Parathyroid adenoma (tissue), 2 donors: Measurements from ENCODE around the gene CHCHD3.

ENCODE experiments used
- H2AFZ ChIP-seq: fragments of 300-600 bp; sonication (generic); one replicate; pipeline ENCODE4 v1.7.0; 2017; ENCODE audit warnings: antibody characterized with exemption, mild to moderate bottlenecking
- H3K27ac ChIP-seq: fragments of 300-600 bp; sonication (generic); one replicate; pipeline ENCODE4 v1.7.0; 2017
- H3K27me3 ChIP-seq: fragments of 300-600 bp; sonication (generic); one replicate; pipeline ENCODE4 v1.7.0; 2017; ENCODE audit warnings: low read length; ENCODE audit not compliant: control insufficient read depth, insufficient read depth
- H3K36me3 ChIP-seq: fragments of 300-600 bp; sonication (generic); one replicate; pipeline ENCODE4 v1.7.0; 2017; ENCODE audit warnings: low read length; ENCODE audit not compliant: control insufficient read depth, insufficient read depth
- H3K4me1 ChIP-seq: fragments of 300-600 bp; sonication (generic); one replicate; pipeline ENCODE4 v1.7.0; 2017; ENCODE audit warnings: control low read depth
- H3K4me2 ChIP-seq: fragments of 300-600 bp; sonication (generic); one replicate; pipeline ENCODE4 v1.7.0; 2017; ENCODE audit warnings: low read length
- H3K4me3 ChIP-seq: fragments of 300-600 bp; sonication (generic); one replicate; pipeline ENCODE4 v1.7.0; 2017; ENCODE audit warnings: low read depth, low read length
- H3K79me2 ChIP-seq: fragments of 300-600 bp; sonication (generic); one replicate; pipeline ENCODE4 v1.7.0; 2017; ENCODE audit warnings: control low read depth
- H3K9ac ChIP-seq: fragments of 300-600 bp; sonication (generic); one replicate; pipeline ENCODE4 v1.7.0; 2017; ENCODE audit warnings: mild to moderate bottlenecking
- H3K9me3 ChIP-seq: fragments of 300-600 bp; sonication (generic); one replicate; pipeline ENCODE4 v1.7.0; 2017; ENCODE audit warnings: low read length; ENCODE audit not compliant: control insufficient read depth
- TF ChIP-seq, protein P1 (sequence below): fragments of 300-600 bp; sonication (generic); IDR thresholded peaks from one replicate; pipeline ENCODE4 v1.7.0; 2017; ENCODE audit warnings: antibody characterized with exemption, mild to moderate bottlenecking
- donor health status: primary hyperparathyroidism.

CHCHD3 gene

DNA sequence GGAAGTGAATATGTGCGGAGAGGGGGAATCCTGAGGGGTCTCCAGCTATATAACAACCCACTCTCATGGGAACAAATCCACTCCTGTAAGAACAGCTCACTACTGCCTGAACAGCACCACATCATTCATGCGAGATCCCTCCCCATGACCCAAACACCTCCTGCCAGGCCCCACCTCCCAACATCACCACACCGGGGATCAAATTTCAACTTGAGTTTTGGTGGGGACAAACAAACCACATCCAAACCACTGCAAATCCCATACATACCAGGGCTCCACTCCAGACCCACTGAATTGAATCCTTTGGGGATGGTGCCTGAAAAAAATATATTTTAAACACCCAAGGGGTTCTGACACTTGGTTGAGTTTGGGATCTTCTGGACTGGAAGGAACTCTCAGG lies 324.1 kb downstream of the CHCHD3 start:
- Histone ChIP-seq H2AFZ (no peak overlapping the region), H3K4me1 (no peaks in the 10 kb centered on the region), H3K79me2 (no peaks in the 10 kb centered on the region), H3K9ac (no peak overlapping the region), H3K27me3 (no peaks in the 10 kb centered on the region), H3K4me3 (no peak overlapping the region), H3K27ac (no peak overlapping the region), H3K9me3 (no peaks in the 10 kb centered on the region), H3K36me3 (no peaks in the 10 kb centered on the region), H3K4me2 (no peak overlapping the region)
- TF ChIP-seq, protein P1, sequence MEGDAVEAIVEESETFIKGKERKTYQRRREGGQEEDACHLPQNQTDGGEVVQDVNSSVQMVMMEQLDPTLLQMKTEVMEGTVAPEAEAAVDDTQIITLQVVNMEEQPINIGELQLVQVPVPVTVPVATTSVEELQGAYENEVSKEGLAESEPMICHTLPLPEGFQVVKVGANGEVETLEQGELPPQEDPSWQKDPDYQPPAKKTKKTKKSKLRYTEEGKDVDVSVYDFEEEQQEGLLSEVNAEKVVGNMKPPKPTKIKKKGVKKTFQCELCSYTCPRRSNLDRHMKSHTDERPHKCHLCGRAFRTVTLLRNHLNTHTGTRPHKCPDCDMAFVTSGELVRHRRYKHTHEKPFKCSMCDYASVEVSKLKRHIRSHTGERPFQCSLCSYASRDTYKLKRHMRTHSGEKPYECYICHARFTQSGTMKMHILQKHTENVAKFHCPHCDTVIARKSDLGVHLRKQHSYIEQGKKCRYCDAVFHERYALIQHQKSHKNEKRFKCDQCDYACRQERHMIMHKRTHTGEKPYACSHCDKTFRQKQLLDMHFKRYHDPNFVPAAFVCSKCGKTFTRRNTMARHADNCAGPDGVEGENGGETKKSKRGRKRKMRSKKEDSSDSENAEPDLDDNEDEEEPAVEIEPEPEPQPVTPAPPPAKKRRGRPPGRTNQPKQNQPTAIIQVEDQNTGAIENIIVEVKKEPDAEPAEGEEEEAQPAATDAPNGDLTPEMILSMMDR, result no peak

- H3K4me1 ChIP-seq, result no peaks in the 10 kb centered on the region
- no peak overlapping the region for H2AFZ ChIP-seq
- no peak overlapping the region for H3K27ac ChIP-seq
- H3K9me3 ChIP-seq, result no peaks in the 10 kb centered on the region
- H3K27me3 ChIP-seq, result no peaks in the 10 kb centered on the region
- H3K36me3 ChIP-seq, result no peaks in the 10 kb centered on the region
- no peaks in the 10 kb centered on the region for H3K79me2 ChIP-seq
- TF ChIP-seq, protein P1, result no peak
- no peak overlapping the region for H3K4me3 ChIP-seq
- H3K9ac ChIP-seq, result no peak overlapping the region
- H3K4me2 ChIP-seq, result no peak overlapping the region
These were observed 325.4 kb downstream of the CHCHD3 start for GRCh38 chr7:132756484-132756990.

DNA sequence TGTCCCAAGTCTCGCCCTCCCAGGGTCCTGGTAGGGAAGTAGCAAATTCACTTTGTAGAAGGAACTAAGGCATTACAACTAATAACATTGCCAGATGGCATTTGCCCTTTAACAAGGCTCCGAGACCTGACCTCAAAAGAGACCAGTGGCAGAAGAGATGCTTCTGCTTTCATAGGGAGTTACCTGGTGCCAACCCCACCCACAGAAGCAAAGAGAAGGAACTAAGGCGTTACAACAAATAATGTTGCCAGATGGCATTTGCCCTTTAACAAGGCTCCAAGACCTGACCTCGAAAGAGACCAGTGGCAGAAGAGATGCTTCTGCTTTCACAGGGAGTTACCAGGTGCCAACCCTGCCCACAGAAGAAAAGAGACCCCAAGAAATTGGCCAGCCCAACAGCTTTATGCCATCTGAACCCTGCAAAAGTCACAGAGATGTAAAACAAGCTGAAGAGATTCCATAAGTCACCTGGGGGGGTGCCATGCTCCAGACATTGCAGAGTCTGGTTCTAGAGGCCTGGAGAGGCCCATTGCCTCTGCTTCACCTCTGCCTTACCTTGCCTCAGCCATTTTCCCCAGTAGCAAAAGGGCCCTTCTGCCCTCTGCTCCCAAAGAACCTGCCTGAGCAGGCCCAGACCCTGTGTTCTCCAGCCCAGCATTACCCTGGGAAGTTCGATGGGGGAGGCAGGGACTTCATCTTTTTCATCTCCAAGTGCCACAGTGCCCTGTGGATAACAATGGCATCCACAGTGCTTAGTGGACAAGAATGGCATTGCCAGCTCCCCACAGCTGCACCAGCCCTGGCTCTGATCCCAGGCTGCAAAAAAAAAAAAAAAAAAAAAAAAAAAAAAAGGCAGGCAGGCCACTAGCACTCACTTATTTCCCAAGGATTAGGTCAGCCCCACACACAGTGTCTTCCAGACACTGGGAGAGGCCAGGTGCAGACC lies 326.1 kb downstream of the CHCHD3 start:
- H3K79me2 ChIP-seq, result no peaks in the 10 kb centered on the region
- no peak overlapping the region for H3K27ac ChIP-seq
- H3K9ac ChIP-seq, result no peak overlapping the region
- H3K27me3 ChIP-seq, result no peaks in the 10 kb centered on the region
- no peak overlapping the region for H3K4me3 ChIP-seq
- H3K9me3 ChIP-seq, result no peaks in the 10 kb centered on the region
- H3K4me2 ChIP-seq, result no peak overlapping the region
- H2AFZ ChIP-seq, result no peak overlapping the region
- H3K36me3 ChIP-seq, result no peaks in the 10 kb centered on the region
- TF ChIP-seq, protein P1, result no peak
- no peaks in the 10 kb centered on the region for H3K4me1 ChIP-seq

GRCh38 chr7:132752431-132752830 lies 329.5 kb downstream of the CHCHD3 start:
- Histone ChIP-seq H3K9me3 (no peaks in the 10 kb centered on the region), H3K27ac (no peak overlapping the region), H3K4me3 (no peak overlapping the region), H3K36me3 (no peaks in the 10 kb centered on the region), H3K4me1 (peaks cover 3% of the 10 kb centered on the region), H3K79me2 (no peaks in the 10 kb centered on the region), H3K4me2 (no peak overlapping the region), H2AFZ (no peak overlapping the region), H3K9ac (no peak overlapping the region), H3K27me3 (no peaks in the 10 kb centered on the region)
- TF ChIP-seq, protein P1, result no peak
